Measurements from ENCODE around the gene RNU5B-1.

Gene RNU5B-1

GRCh38 chr15:65327651-65328393 is 23.3 kb downstream of the RNU5B-1 start:
- no peak for DNase-seq (ENCODE audit: low read depth in 2 of 2, low spot score in 1 of 2)

DNA sequence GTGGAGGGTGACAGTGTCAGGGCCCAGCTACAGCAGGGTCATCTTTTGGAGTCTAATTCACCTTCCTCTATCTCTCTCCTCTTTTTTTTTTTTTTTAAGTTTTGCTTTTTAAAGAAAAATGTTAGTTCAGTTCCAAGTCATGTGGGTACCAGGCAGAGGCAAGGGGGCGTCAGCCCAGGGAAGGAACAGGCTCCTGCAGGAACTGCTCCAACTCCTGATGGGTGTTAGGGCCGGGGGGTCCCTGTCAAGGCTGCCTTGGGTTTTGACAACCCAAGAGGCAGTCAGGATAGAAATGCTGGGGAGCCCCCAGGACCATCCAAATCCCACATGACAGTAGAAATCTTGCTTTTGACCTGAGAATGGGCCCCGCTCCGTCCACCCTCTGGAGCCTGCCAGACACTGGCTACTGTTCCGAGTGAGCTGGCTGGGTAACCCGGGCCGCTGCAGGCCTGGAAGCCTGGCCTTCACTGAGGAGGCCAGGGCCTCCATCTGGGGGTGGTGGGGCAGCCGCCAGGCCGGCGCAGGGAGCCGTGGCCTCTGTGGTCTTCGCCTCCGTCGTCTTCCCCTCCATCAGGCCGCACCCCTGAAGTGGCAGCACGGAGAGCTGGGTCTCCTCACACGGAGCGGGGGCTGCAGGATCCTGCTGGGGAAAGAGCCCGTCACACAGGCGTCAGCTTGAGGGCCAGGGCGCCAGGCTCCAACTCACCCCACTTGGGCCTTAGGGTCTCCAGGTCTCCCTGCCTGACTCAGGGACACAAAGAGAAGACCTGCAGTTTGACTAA is 24.2 kb downstream of the RNU5B-1 start:
- no peak for DNase-seq (ENCODE audit: low read depth in 2 of 2, low spot score in 1 of 2)

DNA sequence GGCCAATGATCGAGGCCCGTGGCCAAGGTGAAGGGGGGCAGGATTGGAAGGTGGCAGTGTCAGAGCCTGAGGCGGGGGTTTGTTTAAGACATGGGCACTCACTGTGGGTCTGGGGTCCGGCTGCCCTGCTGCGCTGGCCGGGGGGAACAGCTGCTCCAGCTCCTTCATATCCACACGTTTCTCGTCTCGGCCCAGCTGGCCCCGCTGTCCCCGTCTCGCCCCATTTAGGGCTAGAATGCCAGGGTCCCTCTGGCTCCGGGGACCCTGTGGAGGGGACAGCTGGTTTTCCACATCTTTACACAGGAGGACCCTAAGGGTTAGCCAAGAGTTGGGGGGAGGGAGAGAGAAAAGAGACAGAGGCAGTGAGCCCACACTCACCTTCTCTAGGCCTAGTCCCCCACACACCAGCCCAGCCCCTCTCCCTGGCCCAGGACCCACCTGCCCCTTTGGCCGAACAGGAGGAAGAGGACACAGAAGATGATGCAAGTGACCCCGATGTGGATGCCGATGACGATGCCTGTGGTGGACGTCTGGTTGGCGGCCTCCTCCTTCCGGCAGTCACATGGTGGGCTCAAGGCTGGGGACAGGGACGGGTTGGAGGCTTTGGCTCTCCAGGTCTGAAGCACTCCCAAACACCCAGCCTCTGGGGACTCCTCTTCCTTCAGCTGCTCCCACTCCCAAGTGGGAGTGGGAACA is 25.0 kb downstream of the RNU5B-1 start:
- no peak for DNase-seq (ENCODE audit: low read depth in 2 of 2, low spot score in 1 of 2)

GRCh38 chr15:65329984-65330735 is 25.7 kb downstream of the RNU5B-1 start:
- DNase-seq (ENCODE audit: low read depth in 2 of 2, low spot score in 1 of 2): no peak

GRCh38 chr15:65330934-65331645 is 26.6 kb downstream of the RNU5B-1 start:
- DNase-seq (ENCODE audit: low read depth in 2 of 2, low spot score in 1 of 2): no peak

- DNase-seq (ENCODE audit: low read depth in 2 of 2, low spot score in 1 of 2): no peak
These were observed 27.3 kb downstream of the RNU5B-1 start for GRCh38 chr15:65331811-65332210.

DNA sequence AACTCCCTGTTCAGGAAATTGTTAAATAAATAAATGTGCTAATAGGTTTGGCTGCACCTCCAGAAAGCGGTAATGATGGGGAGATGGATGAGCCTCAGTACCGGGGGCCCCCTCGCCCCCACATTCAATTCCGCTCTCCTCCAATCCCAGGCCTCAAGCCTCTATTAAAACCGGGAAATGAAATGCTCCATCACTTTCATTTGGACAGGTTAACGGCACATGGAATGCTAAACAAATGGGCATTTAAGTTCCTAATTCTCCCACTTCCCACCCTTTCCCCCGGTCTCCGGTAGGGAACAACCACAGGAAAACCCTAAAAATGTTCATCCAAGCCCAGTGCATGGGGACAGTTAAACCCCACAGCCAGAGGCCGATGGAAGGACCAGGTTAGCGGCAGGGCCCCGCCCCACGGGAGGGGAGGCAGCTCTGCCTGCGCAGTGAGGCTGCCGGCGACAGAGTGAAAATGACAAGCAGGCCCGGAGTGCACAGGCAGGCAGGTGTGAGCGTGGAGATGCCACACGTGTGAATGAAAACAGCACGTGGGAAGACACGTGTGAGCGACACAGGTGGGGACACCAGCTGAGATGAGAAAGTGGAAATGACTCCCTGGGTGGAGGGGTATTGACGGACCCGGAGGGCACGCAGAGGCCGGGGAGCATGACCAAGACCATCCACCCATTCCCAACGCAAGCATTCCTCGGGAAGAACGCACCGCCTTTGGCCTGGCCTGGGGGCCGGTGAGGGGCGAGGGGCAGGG is 28.1 kb downstream of the RNU5B-1 start:
- no peak for DNase-seq (ENCODE audit: low read depth in 2 of 2, low spot score in 1 of 2)

DNA sequence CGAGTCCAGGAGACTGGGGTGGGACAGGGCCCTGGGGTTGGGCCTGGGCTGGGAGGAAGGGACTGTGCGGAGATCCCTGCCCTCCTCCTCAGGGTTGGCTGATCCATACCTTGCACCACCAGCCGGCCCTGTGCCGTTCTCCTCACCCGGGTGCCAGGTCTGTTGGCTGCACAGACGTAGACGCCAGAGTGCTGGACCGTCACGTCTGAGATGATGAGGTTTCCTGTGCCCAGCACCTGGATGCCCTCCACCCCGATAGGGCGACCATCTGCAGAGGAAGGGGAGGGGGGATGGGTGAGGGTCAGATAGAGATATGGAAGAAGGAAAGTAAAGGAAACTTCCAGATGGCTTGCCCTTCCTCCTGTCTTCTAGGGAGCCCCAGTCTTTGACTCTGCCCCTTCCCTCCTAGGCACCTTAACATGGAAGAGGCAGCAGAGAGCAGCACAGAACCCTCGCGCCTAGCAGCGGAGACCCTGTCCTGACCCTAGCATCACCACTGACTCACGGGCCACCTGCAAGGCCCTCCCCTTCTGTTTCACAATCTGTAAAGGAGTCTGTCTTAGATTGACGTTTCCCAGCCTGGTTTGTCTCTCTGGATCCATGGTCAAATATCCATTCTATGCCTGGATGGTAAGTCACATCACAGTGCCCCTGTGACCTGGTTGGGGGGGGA is 28.8 kb downstream of the RNU5B-1 start:
- DNase-seq (ENCODE audit: low read depth in 2 of 2, low spot score in 1 of 2): no peak

GRCh38 chr15:65333856-65334255 is 29.4 kb downstream of the RNU5B-1 start:
- DNase-seq (ENCODE audit: low read depth in 2 of 2, low spot score in 1 of 2): no peak

DNA sequence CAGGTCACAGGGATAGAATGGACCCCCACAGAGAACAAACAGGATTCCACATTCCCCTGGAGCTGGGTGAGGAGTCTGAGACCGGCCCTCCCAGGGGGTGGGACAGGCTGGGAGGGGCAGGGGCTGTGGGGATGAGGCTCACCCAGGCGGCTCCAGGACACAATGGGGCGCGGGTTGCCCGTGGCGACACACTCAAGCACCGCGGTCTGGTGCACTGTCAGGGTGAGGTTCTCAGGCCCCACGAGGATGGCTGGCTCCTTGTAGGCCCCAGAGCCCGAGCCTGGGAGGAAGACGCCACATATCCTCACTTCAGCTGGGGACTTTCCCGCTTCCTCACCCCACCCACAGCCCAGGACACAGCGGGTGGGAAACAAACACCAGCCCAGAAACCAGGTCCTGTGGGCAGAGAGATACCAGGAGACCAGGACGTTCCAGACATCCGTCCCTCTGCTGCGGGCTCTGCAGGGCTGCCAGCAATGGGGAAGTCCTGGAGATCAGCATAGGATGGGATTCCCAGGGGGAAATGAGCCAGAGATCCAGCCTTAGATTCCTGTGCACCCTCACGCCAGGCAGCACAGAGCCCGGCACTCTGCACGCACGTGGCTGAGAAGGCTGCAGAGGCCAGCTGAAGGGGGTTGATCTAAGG is 30.2 kb downstream of the RNU5B-1 start:
- DNase-seq (ENCODE audit: low read depth in 2 of 2, low spot score in 1 of 2): no peak

- no peak for DNase-seq (ENCODE audit: low read depth in 2 of 2, low spot score in 1 of 2)
These were observed 31.0 kb downstream of the RNU5B-1 start for GRCh38 chr15:65335278-65336055.

DNA sequence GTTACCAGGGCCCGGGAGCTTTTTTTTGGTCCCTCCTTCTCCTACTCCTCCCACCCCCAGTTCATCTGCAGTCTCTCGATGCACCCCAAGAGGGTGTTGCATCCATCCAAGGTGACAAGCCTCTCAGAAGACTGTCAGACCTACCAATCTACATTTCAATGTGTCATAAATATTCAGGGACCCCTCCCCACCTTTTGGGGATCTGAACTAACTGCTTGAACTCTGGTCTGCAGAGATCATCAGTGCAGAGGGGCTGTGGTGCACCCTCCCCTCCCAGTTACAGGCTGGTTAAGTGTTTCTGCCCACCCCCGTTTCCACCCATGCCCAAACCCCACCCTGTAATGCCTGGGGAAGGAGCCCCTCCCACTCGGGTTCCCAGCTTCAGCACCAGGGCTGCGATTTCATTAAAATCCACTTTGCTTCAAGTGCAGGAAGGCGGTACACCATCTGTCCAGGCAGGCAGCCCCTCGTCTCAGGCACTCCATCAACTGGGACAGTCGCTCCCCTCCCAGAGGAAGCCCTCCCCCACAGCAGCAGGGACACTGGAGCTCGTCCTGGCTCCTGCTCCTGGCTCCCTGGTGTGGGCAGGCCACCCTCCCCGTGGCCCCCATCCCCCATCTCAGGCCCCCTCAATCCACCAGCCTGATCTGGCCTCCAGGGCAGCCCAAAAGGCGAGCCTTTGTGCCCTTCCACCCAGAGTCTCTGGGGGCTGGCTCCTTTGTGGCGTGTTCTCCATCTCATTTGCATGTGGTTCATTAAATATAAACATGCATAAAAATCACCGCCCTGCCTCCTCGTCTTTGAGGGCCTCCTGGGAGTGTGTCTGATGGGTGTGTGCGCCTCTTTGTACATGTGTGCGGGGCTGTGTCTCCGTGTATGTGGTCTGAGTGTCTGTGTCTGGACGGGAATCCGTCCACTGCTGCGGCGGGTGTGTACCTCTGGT is 32.3 kb downstream of the RNU5B-1 start:
- no peak for DNase-seq (ENCODE audit: low read depth in 2 of 2, low spot score in 1 of 2)

- no peak for DNase-seq (ENCODE audit: low read depth in 2 of 2, low spot score in 1 of 2)
These were observed 33.1 kb downstream of the RNU5B-1 start for GRCh38 chr15:65337436-65338070.

DNA sequence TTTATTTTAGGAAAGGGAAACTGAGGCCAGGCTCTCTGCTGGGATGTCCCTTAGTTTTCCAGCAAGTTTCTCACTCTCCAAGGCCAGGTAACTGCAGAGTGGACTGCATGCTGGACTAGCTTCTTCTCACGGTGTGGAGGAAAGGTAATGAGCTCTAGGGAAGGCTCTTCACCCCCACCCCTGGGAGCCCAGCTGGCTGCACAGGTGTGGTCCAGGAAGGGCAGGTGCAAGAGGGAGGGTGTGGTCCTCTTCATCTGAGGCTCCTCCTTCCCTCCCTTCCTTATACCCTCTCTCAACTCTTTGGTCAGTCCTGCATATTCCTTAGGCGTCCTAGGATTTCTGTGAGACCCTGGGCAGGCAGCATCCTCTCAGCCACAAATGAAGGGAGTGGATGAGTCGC is 33.9 kb downstream of the RNU5B-1 start:
- DNase-seq (ENCODE audit: low read depth in 2 of 2, low spot score in 1 of 2): no peak

DNA sequence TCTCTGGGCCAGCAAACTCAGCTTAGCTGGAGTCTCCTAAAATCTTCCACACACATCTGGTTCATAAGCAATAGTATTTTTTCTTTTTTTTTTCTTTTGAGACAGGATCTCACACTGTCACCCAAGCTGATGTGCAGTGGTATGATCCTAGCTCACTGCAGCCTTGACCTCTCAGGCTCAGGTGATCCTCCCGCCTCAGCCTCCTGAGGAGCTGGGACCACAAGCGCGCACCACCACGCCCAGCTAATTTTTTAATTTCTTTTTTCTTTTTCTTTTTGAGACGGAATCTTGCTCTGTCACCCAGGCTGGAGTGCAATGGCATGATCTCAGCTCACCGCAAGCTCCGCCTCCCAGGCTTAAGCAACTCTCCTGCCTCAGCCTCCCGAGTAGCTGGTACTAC is 34.3 kb downstream of the RNU5B-1 start:
- no peak for DNase-seq (ENCODE audit: low read depth in 2 of 2, low spot score in 1 of 2)

- no peak for DNase-seq (ENCODE audit: low read depth in 2 of 2, low spot score in 1 of 2)
These were observed 34.9 kb downstream of the RNU5B-1 start for GRCh38 chr15:65339416-65339815.

GRCh38 chr15:65339920-65340319 is 35.4 kb downstream of the RNU5B-1 start:
- no peak for DNase-seq (ENCODE audit: low read depth in 2 of 2, low spot score in 1 of 2)

All from stimulated activated CD8-positive, alpha-beta memory T cell treated with anti-CD3 and anti-CD28 coated beads, Interleukin-4, amount 100 ng/mL, for 1 hour (primary cell).